NCI-H187 (cell line): Measurements from ENCODE around the gene RNASE3.
"Not testable (repeated sequence)": the region's sequence is repeated elsewhere in the genome, so short reads cannot be mapped to it uniquely, and the experiment has no call there.

Source experiments
- DNase-seq, 2 experiments: peaks; one replicate each; lab custom pipeline; 2025; lab: John Stamatoyannopoulos, UW

Gene RNASE3

GRCh38 chr14:20891126-20891825, at the start of gene RNASE3:
Gene RNASE3, plus strand, starts transcription at chr14:20891385. Its CDS starts 302 bp downstream, at chr14:20891687.
- not testable (repeated sequence) for DNase-seq

GRCh38 chr14:20846560-20846959, 44.6 kb upstream of the RNASE3 start:
- no peak for DNase-seq

- DNase-seq = no peak
These were observed 42.8 kb upstream of the RNASE3 start for GRCh38 chr14:20848316-20848954.

GRCh38 chr14:20848955-20849570, 42.1 kb upstream of the RNASE3 start:
- DNase-seq = no peak

GRCh38 chr14:20853042-20853441, 38.1 kb upstream of the RNASE3 start:
- no peak for DNase-seq

- no peak for DNase-seq
These were observed 35.4 kb upstream of the RNASE3 start for GRCh38 chr14:20855652-20856291.

- no peak for DNase-seq
These were observed 34.0 kb upstream of the RNASE3 start for GRCh38 chr14:20857207-20857606.

- DNase-seq = peak in 1 of 2 experiments; percentile 24
These were observed 33.4 kb upstream of the RNASE3 start for GRCh38 chr14:20857630-20858261.

GRCh38 chr14:20866194-20866593, 25.0 kb upstream of the RNASE3 start:
- DNase-seq = no peak

GRCh38 chr14:20866963-20867362, 24.2 kb upstream of the RNASE3 start:
- DNase-seq = no peak

- DNase-seq = no peak
These were observed 17.6 kb upstream of the RNASE3 start for GRCh38 chr14:20873370-20874177.

- DNase-seq = no peak
These were observed 14.2 kb upstream of the RNASE3 start for GRCh38 chr14:20877016-20877415.

GRCh38 chr14:20878695-20879094, 12.5 kb upstream of the RNASE3 start:
- no peak for DNase-seq

GRCh38 chr14:20881229-20881628, 10.0 kb upstream of the RNASE3 start:
- not testable (repeated sequence) for DNase-seq

GRCh38 chr14:20882787-20883186, 8.4 kb upstream of the RNASE3 start:
- DNase-seq = not testable (repeated sequence)

- DNase-seq = not testable (repeated sequence)
These were observed 2.8 kb upstream of the RNASE3 start for GRCh38 chr14:20888411-20888810.

GRCh38 chr14:20895322-20895721, 4.1 kb downstream of the RNASE3 start:
- not testable (repeated sequence) for DNase-seq

GRCh38 chr14:20904393-20905029, 13.3 kb downstream of the RNASE3 start:
- DNase-seq = no peak

- no peak for DNase-seq
These were observed 14.5 kb downstream of the RNASE3 start for GRCh38 chr14:20905676-20906075.

- DNase-seq = no peak
These were observed 16.0 kb downstream of the RNASE3 start for GRCh38 chr14:20907214-20907613.

GRCh38 chr14:20910822-20911221, 19.6 kb downstream of the RNASE3 start:
- DNase-seq = not testable (repeated sequence)
